ENCODE results near the gene RSRC2.

DNA sequence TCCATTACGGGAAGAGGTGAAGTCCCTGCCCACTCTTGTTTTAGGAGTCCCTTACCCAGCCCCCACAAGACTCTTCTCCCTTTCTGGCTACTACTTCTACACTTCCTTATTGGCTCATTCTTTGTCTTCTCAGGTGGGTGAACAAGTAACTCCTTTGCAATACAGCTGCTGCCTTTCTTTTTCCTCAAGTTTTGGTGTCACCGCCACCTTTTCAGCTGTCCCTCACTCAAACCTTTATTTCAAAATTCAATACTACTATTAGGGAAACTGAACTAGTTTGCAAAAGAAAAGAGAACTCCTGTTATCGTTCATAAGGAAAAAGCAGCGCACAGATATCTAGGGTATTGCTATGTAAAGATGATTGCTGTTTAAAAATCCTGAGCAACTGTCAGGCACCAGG is 6.1 kb downstream of the RSRC2 start:
- TF ChIP-seq, protein P1, sequence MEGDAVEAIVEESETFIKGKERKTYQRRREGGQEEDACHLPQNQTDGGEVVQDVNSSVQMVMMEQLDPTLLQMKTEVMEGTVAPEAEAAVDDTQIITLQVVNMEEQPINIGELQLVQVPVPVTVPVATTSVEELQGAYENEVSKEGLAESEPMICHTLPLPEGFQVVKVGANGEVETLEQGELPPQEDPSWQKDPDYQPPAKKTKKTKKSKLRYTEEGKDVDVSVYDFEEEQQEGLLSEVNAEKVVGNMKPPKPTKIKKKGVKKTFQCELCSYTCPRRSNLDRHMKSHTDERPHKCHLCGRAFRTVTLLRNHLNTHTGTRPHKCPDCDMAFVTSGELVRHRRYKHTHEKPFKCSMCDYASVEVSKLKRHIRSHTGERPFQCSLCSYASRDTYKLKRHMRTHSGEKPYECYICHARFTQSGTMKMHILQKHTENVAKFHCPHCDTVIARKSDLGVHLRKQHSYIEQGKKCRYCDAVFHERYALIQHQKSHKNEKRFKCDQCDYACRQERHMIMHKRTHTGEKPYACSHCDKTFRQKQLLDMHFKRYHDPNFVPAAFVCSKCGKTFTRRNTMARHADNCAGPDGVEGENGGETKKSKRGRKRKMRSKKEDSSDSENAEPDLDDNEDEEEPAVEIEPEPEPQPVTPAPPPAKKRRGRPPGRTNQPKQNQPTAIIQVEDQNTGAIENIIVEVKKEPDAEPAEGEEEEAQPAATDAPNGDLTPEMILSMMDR (conservative IDR thresholded peaks at IDR 0.05 in 1 of 2, IDR thresholded peaks at IDR 0.05 in 1 of 2; ENCODE audit: low read depth in 1 of 2, low read length in 2 of 2), result no peak
- TF ChIP-seq EZH2 (IDR thresholded peaks at IDR 0.05; ENCODE audit: low read length, missing control alignments), result no peak

All from fibroblast of lung (primary cell).